HEK293T (cell line): Measurements from ENCODE around the gene INSL3.

ENCODE experiments used
- CTCF ChIA-PET: fragments of 350-600 bp; formaldehyde crosslinking; extraction: SDS; loops from one replicate; lab custom pipeline; 2021; ENCODE audit warnings: antibody characterized with exemption, inconsistent platforms; lab: Yijun Ruan, JAX
- POLR2A ChIA-PET: fragments of 350-600 bp; formaldehyde crosslinking; extraction: SDS; loops from one replicate; lab custom pipeline; 2020; ENCODE audit warnings: antibody characterized with exemption, inconsistent platforms; lab: Yijun Ruan, JAX
- DNase-seq: peaks from one replicate; pipeline ENCODE4 v3.0.0; 2012; ENCODE audit warnings: mixed read lengths; ENCODE audit errors: extremely low spot score
- ARNT ChIP-seq: fragments of 450-650 bp; IDR thresholded peaks from 2 replicates; pipeline ENCODE4 v1.6.1; 2017; ENCODE audit warnings: mild to moderate bottlenecking
- BHLHE40 ChIP-seq: fragments of 450-650 bp; IDR thresholded peaks from 2 replicates; pipeline ENCODE4 v1.6.1; 2016; ENCODE audit warnings: mild to moderate bottlenecking, moderate library complexity, borderline replicate concordance
- CTBP1 ChIP-seq: fragments of 450-650 bp; IDR thresholded peaks from 2 replicates; pipeline ENCODE4 v1.6.1; 2016; ENCODE audit warnings: borderline replicate concordance
- ELF4 ChIP-seq: fragments of 450-650 bp; IDR thresholded peaks from 2 replicates; pipeline ENCODE4 v1.6.1; 2017; ENCODE audit warnings: antibody characterized with exemption
- FOXA1 ChIP-seq: fragments of 450-650 bp; IDR thresholded peaks from 2 replicates; pipeline ENCODE4 v1.6.1; 2016; ENCODE audit warnings: mild to moderate bottlenecking
- FOXK2 ChIP-seq: fragments of 450-650 bp; IDR thresholded peaks from 2 replicates; pipeline ENCODE4 v1.6.1; 2016; ENCODE audit warnings: mild to moderate bottlenecking
- FOXM1 ChIP-seq: fragments of 450-650 bp; IDR thresholded peaks from 2 replicates; pipeline ENCODE4 v1.6.1; 2017; ENCODE audit warnings: mild to moderate bottlenecking, borderline replicate concordance
- HDGF ChIP-seq: fragments of 450-650 bp; IDR thresholded peaks from 2 replicates; pipeline ENCODE4 v1.6.1; 2017; ENCODE audit warnings: antibody characterized with exemption, borderline replicate concordance
- L3MBTL2 ChIP-seq: fragments of 450-650 bp; conservative IDR thresholded peaks from 2 replicates; pipeline ENCODE4 v1.6.1; 2016; ENCODE audit warnings: mild to moderate bottlenecking
- LEF1 ChIP-seq: fragments of 450-650 bp; IDR thresholded peaks from 2 replicates; pipeline ENCODE4 v1.6.1; 2017; ENCODE audit warnings: mild to moderate bottlenecking, borderline replicate concordance
- NFRKB ChIP-seq: fragments of 450-650 bp; IDR thresholded peaks from 2 replicates; pipeline ENCODE4 v1.6.1; 2016; ENCODE audit warnings: mild to moderate bottlenecking, moderate library complexity
- PKNOX1 ChIP-seq: fragments of 450-650 bp; IDR thresholded peaks from 2 replicates; pipeline ENCODE4 v1.6.1; 2016
- SP1 ChIP-seq: fragments of 450-650 bp; IDR thresholded peaks from 2 replicates; pipeline ENCODE4 v1.6.1; 2017
- SUZ12 ChIP-seq: fragments of 450-650 bp; IDR thresholded peaks from 2 replicates; pipeline ENCODE4 v1.6.1; 2016; ENCODE audit warnings: mild to moderate bottlenecking
- TARDBP ChIP-seq: fragments of 450-650 bp; IDR thresholded peaks from 2 replicates; pipeline ENCODE4 v1.6.1; 2016
- ZNF384 ChIP-seq: fragments of 450-650 bp; IDR thresholded peaks from 2 replicates; pipeline ENCODE4 v1.6.1; 2016

INSL3 gene

GRCh38 chr19:17847538-17848366 lies 26.4 kb upstream of the INSL3 start, which contains the start of gene JAK3:
Gene JAK3 (minus strand): TSS chr19:17847982. CDS start chr19:17844417, 3,565 bp downstream.
- DNase-seq, result peak; percentile 69
- TF ChIP-seq HDGF (no peak), NFRKB (no peak), L3MBTL2 (0 out of 2 replicates have a peak, but pooled peaks have one; percentile 13)
- ChIA-PET CTCF (interaction anchor here (0.7 kb wide), 1 partner anchor 11 kb away, joined by 4 read pairs; no protein-coding TSS in a partner anchor), POLR2A (interaction anchor here (1.1 kb wide), 1 partner anchor 12 kb away, joined by 3 read pairs; no protein-coding TSS in a partner anchor)

- ChIA-PET CTCF (no interaction called here), POLR2A (interaction anchor here (2.2 kb wide), 1 partner anchor 13 kb away, joined by 7 read pairs; the partner anchor contains the start of gene RPL18A)
- TF ChIP-seq LEF1 (no peak), BHLHE40 (no peak), ELF4 (no peak)
- DNase-seq, result no peak
These were observed 24.8 kb upstream of the INSL3 start for GRCh38 chr19:17846146-17846545.

GRCh38 chr19:17843908-17844490 lies 22.7 kb upstream of the INSL3 start:
- DNase-seq, result no peak
- TF ChIP-seq LEF1 (no peak), NFRKB (no peak), ELF4 (no peak), SP1 (no peak), SUZ12 (no peak), TARDBP (no peak), BHLHE40 (no peak), FOXM1 (no peak), ARNT (no peak), L3MBTL2 (no peak), HDGF (no peak), CTBP1 (no peak), FOXA1 (no peak), PKNOX1 (no peak), FOXK2 (no peak), ZNF384 (no peak)
- ChIA-PET CTCF (interaction anchor here (0.8 kb wide), 1 partner anchor 46 kb away, joined by 3 read pairs; no protein-coding TSS in a partner anchor), POLR2A (interaction anchor here (1.6 to 3.1 kb wide), 2 partner anchors 7 to 16 kb away, joined by 4 to 22 read pairs; partner anchors contain the start of gene RPL18A)

GRCh38 chr19:17843292-17843827 lies 22.0 kb upstream of the INSL3 start:
- TF ChIP-seq L3MBTL2 (no peak), FOXK2 (no peak), FOXA1 (no peak), SUZ12 (no peak), FOXM1 (no peak), ARNT (no peak), CTBP1 (no peak), PKNOX1 (no peak), SP1 (no peak), ELF4 (no peak), TARDBP (no peak), HDGF (no peak), LEF1 (no peak), BHLHE40 (no peak), ZNF384 (no peak), NFRKB (no peak)
- ChIA-PET POLR2A (interaction anchor here (1.6 to 3.1 kb wide), 2 partner anchors 8 to 16 kb away, joined by 4 to 22 read pairs; partner anchors contain the start of gene RPL18A), CTCF (interaction anchor here (0.8 kb wide), 1 partner anchor 45 kb away, joined by 3 read pairs; no protein-coding TSS in a partner anchor)
- DNase-seq, result no peak

GRCh38 chr19:17842663-17843291 lies 21.5 kb upstream of the INSL3 start:
- TF ChIP-seq NFRKB (no peak), ZNF384 (no peak), SP1 (no peak), BHLHE40 (no peak), SUZ12 (no peak), FOXM1 (no peak), PKNOX1 (no peak), CTBP1 (no peak), FOXK2 (no peak), HDGF (no peak), ELF4 (no peak), FOXA1 (no peak), LEF1 (no peak)
- ChIA-PET CTCF (no interaction called here), POLR2A (interaction anchor here (1.6 to 3.1 kb wide), 2 partner anchors 9 to 17 kb away, joined by 4 to 22 read pairs; partner anchors contain the start of gene RPL18A)
- no peak for DNase-seq
